ENCODE results near the gene HPS5.
"Not testable (repeated sequence)": the region's sequence is repeated elsewhere in the genome, so short reads cannot be mapped to it uniquely, and the experiment has no call there.

Gene HPS5

GRCh38 chr11:18269252-18269651, 52.7 kb downstream of the HPS5 start:
- DNase-seq = not testable (repeated sequence)

GRCh38 chr11:18267335-18268133, 54.4 kb downstream of the HPS5 start:
- DNase-seq = not testable (repeated sequence)

- DNase-seq = no peak
Observed at GRCh38 chr11:18265949-18266348, 56.0 kb downstream of the HPS5 start, which contains the start of gene SAA1. Gene SAA1 (plus strand): TSS chr11:18266264. CDS start chr11:18266888, 624 bp downstream.

DNA sequence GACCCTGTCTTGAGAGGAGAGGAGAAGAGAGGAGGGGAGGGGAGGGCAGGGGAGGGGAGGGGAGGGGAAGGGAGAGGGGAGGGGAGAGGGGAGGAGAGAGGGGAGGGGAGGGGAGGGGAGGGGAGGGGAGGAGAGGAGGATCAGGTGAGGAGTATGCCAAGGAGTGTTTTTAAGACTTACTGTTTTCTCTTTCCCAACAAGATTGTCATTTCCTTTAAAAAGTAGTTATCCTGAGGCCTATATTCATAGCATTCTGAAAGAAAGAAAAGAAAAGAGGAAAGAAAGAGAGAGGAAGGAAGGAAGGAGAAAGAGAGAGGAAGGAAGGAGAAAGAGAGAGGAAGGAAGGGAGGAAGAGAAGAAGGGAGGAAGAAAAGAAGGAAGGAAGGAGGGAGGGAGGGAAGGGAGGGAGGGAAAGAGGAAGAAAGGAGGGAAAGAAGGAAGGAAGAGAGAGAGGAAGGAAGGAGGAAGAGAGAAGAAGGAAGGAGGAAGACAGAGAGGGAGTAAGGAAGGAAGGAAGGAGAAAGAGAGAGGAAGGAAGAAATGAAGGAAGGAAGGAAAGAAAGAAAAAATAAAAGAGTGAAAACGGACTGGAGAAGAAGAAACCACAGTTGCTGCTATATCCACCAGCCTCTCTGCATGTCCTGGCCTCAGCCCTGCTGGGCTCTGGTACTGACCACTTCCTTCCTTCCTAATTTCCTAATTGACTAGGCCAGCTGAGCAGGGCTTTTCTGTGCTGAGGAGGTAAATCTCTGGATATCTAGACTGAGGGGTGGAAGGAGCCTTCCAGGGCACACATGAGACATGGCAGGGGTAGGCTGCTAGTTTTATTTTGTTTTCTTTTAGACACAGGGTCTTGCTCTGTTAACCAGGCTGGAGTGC, 57.0 kb downstream of the HPS5 start:
- DNase-seq = no peak

- DNase-seq = no peak
Observed at GRCh38 chr11:18264035-18264434, 57.9 kb downstream of the HPS5 start.

GRCh38 chr11:18262681-18263350, 59.1 kb downstream of the HPS5 start:
- DNase-seq = not testable (repeated sequence)

- no peak for DNase-seq
Observed at GRCh38 chr11:18261721-18262120, 60.2 kb downstream of the HPS5 start.

DNA sequence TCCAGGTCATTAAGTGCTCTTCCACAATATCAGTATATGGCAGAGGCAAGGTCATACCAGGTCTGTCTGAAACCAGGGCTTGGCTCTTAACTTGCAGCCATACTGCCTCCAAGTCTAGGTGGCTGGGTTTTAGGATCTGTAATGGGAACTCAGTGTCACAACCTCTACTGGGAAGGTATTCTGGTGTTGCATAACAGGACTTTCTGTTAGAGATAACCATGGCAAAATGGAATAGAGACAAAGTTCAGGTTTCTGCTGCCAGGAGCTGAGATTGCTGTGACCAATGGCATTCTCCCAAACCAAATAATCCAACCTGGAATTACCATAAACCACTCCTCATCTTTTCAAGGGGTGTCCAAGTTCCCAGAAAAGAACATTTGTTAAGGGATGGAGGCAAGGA, 62.7 kb downstream of the HPS5 start:
- DNase-seq = no peak

- DNase-seq = no peak
Observed at GRCh38 chr11:18254781-18255361, 67.1 kb downstream of the HPS5 start.

DNA sequence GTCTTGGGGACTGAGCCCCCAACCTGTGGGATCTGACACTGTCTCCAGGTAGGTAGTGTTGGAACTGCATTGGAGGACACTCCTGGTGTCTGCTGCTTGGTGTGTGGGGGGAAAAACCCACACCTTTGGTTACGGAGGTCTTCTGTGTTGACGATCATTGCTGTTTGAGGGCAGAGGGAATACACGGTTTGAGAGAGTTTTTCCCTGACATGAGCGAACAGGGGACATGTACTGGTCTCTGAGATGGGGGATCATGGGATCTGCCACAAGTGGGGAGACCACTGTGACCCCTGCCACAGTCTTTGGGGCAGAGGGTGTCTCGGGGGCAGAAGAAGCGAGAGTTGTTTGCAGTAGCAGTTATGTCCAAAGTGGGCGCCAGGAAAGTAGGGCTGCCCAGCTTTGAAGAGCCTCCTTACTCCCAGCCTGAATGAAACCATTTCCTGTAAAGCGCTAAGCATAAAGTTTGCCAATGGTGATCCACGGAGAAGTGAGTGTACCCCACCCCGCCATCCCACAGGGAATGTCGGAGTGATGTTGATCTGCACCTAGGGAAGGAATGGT, 68.1 kb downstream of the HPS5 start:
- no peak for DNase-seq

- no peak for DNase-seq
Observed at GRCh38 chr11:18253233-18253632, 68.7 kb downstream of the HPS5 start.

GRCh38 chr11:18248561-18248960, 73.4 kb downstream of the HPS5 start, which contains the start of gene SAA2:
Gene SAA2 (minus strand): TSS chr11:18248668. CDS start chr11:18248011, 657 bp downstream.
- DNase-seq = no peak

DNA sequence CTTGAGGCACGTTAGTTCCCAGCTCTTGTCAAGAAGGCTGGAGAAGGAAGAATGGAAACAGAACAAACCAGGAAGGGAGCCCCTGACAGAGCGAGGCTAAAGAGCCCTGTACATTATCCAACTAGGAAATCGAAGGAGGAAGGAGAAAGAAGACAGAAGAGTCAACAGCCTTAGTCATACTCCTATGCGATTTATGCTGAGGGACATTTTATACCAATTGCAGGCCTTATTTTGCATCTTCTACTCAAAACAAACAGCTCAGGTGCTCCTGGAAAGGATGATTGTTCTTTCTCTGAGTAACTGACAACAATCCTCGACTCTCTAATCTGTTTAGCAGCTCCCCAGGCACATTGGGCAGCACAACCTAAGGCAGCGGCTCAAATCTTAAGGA, 74.8 kb downstream of the HPS5 start:
- DNase-seq = not testable (repeated sequence)

- DNase-seq = not testable (repeated sequence)
Observed at GRCh38 chr11:18246379-18247190, 75.4 kb downstream of the HPS5 start.

- no peak for DNase-seq
Observed at GRCh38 chr11:18245396-18245795, 76.5 kb downstream of the HPS5 start.

- DNase-seq = no peak
Observed at GRCh38 chr11:18243783-18244362, 78.1 kb downstream of the HPS5 start.

DNA sequence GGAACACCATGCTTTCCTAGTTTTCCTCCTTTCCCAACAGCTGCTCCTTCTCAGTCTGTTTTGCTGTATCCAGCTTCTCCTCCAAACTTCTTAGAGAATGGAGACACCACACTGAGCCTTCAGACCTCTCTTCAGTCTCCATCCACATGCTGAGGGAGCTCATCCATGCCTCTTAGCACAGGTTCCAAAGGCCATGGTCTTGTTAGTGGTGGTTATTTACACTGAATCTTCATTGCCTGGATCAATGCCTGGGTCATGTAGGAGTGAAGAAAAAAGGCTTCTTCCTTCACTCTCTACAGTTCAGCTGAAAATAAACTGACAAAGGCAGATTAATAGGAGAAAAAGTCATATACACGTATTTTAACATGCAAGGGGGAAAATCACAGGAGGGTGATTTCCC, 82.3 kb downstream of the HPS5 start:
- DNase-seq = no peak

DNA sequence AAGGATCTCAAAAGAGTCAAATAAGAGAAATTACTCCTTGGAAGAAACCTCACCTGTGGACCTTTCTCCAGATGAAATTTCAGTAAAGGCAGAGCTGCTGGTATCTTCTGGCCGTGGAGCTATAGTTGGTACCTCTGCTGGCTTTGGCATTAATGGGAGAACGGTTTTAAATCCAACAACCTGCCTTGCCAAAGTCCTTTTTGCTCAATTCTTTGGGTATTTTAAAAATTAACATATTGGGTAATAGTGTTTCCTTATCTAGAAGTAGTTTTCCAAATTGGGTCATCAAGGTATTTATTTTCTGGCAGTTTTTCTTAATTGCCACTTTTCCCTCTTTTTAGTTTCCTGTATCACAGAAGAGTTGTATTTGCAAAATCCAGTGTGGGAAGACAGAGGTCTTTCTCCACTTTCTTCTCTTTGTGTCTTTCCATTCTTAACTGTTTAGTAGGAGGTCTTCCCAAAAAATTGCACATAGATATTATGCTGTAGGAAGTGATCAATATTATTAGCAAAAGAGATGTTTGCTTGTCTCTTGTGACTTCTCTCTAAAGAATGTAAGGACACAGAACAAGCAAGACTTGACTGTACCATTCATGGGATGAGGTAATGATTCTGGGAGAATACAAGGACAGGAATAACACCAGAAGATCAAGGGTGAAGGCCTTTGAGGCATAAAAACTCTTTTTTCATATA, 85.1 kb downstream of the HPS5 start, which contains the start of gene SAA4:
Gene SAA4, minus strand, starts transcription at position 139 of the 693 bp plus-strand sequence. CDS start 876 bp downstream, outside the sequence.
- no peak for DNase-seq

DNA sequence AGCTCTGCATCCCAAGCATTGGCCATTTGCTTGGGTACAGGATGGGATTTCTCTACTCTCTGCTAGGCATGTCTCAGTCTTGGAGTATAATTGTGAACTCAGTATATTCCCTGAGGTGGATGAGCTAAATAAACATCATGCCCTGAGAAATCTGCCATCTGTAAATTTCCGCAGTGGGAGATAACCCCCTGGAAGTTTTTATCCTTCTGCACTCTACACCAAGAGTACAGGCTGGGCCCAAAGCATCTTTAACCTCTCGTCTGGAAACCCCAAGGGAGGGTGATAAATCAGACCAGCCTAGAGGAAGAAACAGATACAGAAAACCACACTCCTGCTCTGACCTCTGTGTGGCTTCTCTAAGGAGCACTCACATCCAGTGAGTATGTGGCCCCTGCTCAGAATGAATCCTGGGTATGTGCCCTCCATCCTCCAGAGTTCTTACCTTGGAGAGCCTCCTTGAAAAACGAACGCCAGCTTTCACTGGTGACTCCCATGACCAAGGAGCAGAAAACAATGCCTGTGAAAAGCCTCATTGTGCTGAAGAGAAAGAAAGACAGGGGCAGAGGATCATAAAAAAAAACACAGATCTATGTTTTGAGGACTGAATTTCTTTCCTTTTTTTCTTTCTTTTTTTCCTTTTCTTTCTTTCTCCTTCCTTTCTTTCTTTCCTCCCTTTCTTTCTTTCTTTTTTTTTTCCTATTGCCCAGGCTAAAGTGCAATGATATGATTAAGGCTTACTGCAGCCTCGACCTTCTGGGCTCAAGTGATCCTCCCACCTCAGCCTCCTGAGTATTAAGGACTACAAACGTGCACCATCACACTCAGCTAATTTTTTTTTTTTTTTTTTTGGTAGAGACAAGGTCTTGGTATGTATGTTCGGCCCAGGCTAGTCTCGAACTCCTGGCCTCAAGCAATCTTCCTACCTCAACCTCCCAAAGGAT, 86.3 kb downstream of the HPS5 start:
- no peak for DNase-seq

All from NCI-H2107 (cell line).